EL (cell line): ENCODE measurements around the gene GCLC.

Experiments used
- DNase-seq: peaks from one replicate; pipeline ENCODE4 v3.0.0-alpha.2; 2016

GCLC gene

GRCh38 chr6:53523511-53524454 lies 21.1 kb downstream of the GCLC start:
- DNase-seq = no peak

GRCh38 chr6:53520320-53520928 lies 24.5 kb downstream of the GCLC start:
- no peak for DNase-seq

- DNase-seq = no peak
Measured at GRCh38 chr6:53518862-53519261, 26.0 kb downstream of the GCLC start.

- peak; percentile 53 for DNase-seq
Measured at GRCh38 chr6:53517021-53517420, 27.9 kb downstream of the GCLC start.

- DNase-seq = no peak
Measured at GRCh38 chr6:53514677-53515076, 30.2 kb downstream of the GCLC start.

GRCh38 chr6:53513519-53513966 lies 31.4 kb downstream of the GCLC start:
- no peak for DNase-seq

GRCh38 chr6:53513056-53513455 lies 31.8 kb downstream of the GCLC start:
- DNase-seq = no peak

- no peak for DNase-seq
Measured at GRCh38 chr6:53512626-53513025, 32.3 kb downstream of the GCLC start.

- DNase-seq = no peak
Measured at GRCh38 chr6:53510746-53511145, 34.2 kb downstream of the GCLC start.

GRCh38 chr6:53506872-53507271 lies 38.0 kb downstream of the GCLC start:
- DNase-seq = no peak

- DNase-seq = no peak
Measured at GRCh38 chr6:53504512-53504911, 40.4 kb downstream of the GCLC start.

- no peak for DNase-seq
Measured at GRCh38 chr6:53503060-53503459, 41.8 kb downstream of the GCLC start.

- no peak for DNase-seq
Measured at GRCh38 chr6:53501432-53501831, 43.5 kb downstream of the GCLC start.

- no peak for DNase-seq
Measured at GRCh38 chr6:53500095-53500494, 44.8 kb downstream of the GCLC start.

- no peak for DNase-seq
Measured at GRCh38 chr6:53499094-53499493, 45.8 kb downstream of the GCLC start.

GRCh38 chr6:53498649-53499048 lies 46.3 kb downstream of the GCLC start:
- DNase-seq = no peak

- DNase-seq = no peak
Measured at GRCh38 chr6:53497905-53498304, 47.0 kb downstream of the GCLC start.

- DNase-seq = peak; percentile 85
Measured at GRCh38 chr6:53496797-53497375, 48.0 kb downstream of the GCLC start.

GRCh38 chr6:53495506-53496499 lies 49.1 kb downstream of the GCLC start:
- no peak for DNase-seq

GRCh38 chr6:53494076-53494475 lies 50.8 kb downstream of the GCLC start:
- no peak for DNase-seq

- no peak for DNase-seq
Measured at GRCh38 chr6:53493635-53494025, 51.3 kb downstream of the GCLC start.

GRCh38 chr6:53492860-53493634 lies 51.9 kb downstream of the GCLC start:
- DNase-seq = peak; percentile 68
